GM11168 (cell line): ENCODE results near the gene WNT5A.

Experiments
- in situ Hi-C: fragments of 300-500 bp; cut with MboI; formaldehyde crosslinking; loops from one replicate; pipeline ENCODE4 v1.12.0; 2022; ENCODE audit warnings: low sequenced_read_pairs; ENCODE audit not compliant: unreplicated experiment

WNT5A gene

DNA sequence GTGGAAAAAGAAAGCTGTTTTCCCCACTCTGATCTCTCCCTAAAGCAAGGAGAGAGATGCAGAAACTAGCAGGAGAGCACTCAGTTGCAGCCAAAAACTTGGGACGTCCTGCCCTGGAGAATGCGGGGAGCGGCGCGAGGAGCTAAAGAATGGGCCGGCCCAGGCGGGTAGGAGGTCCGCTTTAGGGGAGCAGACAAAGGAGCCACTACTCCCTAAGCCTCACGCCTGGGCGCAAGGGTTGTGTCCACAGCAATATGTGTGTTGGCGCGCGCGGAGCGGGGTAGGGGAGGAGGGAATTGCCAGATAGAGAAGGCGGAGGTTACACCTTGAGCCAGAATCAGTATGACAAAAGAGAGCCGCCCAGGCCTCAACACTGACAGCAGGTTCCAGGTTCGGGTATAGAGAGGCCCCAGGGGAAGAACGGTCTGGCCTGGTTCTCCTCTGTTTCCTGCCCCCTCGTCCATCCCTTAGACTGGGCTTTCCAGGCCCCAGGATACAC lies 2.9 kb downstream of the WNT5A start:
- in situ Hi-C loops = loop anchor here (25.0 kb wide), 1 partner anchor 778 kb away; no protein-coding TSS in a partner anchor

DNA sequence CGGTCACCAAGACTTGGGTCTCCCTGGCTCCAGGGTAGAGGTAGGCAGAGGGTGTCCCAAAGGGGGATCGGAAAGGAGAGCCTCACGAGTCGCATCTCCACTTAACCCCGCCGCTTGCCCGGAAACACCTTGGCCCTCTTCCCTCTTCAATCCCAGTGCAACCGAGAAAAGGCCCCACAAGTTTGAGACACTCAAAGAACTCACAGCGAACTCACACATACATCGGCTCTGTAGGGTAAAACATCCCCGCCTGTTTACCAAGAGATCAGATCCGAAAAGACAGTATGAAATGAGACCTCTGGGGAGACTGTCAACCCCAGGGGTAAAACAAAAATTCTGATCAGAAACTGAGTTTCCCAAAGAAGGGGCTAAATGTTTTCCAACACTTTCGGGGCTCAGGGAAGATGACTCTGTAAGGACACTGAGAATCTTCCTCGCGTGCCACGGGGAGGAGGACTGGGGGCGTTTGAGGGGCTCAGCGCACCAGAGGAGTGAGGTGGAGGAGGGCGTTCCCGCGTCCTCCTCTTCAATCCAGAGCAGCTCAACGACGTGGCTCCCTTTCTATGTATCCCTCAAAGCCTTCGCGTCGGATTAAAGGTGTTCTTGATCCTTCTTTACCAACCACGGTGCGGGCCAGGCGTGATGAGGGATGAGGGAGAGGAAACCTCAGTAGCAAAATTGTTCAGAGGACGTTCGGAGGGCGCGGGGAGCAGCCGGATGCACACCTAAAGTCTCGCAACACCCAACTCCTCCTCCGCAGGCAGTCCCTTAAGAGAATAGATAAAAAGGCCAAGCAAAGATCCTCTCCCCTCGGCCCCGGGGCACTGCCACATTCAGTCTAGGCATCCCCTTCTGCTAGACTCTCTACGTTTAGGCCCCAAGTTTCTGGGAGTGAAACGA lies 3.7 kb downstream of the WNT5A start:
- in situ Hi-C loops = loop anchor here (25.0 kb wide), 1 partner anchor 779 kb away; no protein-coding TSS in a partner anchor

GRCh38 chr3:55482496-55483195 lies 4.5 kb downstream of the WNT5A start:
- in situ Hi-C loops = loop anchor here (25.0 kb wide), 1 partner anchor 780 kb away; no protein-coding TSS in a partner anchor

DNA sequence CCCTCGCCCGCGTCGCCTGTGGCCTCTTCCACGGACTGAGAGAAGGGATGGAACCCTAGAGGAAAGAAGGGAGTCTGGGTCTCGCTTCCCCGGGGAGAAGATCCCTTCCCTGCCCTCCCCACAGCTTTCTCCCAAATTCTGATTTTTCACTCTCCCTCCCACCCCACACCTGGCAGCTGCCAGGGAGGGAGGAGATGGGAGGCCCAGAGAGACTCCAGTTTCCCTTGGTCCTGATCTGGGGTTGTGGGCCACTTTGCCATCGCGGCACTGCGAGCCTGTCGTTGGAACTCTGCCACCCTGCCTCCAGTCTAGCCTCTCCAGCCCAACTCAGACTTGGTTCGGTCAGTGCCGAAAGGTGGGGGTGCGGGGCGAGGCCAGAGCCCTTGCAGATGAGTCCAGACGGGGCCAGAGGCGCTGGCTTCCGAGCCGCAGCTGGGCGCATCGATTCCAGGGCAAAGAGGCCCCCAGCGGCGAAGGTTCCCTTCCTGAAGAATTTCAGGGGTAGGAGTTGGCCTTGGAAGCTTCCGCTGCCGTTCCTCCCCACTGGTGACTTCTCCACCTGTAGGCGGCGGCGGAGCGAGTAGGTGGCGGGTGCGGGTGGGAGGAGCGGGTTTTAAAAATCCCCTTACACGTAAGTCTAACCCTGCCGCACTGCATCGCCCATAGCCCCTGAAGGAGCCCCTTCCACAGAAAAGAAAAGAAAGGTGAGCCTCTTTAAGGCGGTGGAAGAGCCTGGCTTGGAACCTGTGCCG lies 5.2 kb downstream of the WNT5A start:
- in situ Hi-C loops = loop anchor here (25.0 kb wide), 1 partner anchor 780 kb away; no protein-coding TSS in a partner anchor

DNA sequence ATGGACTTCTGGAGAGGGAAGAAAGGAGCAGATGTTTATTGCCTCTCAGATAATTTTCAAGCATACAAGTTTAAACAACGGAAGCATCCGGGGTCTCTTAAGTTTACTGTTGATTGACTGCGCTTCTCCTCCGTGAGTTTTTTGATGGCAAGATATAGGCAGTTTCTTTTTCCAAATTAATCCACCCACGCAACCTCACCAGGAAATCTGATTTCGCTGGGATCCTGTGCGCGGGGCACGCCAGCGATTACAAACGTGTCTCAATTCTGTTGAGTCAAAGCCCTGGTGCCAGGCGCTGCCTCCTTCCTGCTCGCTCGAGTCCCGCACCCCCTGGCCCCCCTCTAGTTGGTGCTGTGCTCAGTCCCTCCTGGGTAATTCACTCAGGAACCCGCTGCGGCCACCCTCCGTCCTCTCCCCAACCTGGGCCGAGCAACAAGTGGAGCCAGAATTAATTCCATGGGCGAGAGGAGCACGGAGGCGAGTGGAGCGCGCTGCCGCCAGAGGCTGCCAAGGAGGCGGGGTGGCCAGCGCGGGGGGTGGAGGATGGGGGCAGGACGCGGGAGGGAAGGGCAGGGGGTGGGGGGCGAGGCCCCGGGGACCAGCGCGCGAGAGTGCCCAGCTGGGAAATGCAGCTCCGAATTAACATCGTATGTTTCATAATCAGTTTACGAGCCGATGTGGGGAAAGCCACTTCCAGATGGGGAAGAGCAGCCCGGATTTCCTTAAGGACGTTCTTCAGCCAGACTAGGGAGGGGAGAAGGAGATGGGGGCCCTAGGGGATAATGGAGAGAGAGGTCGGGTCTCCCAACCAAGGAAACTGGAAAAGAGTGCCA lies 6.0 kb downstream of the WNT5A start:
- in situ Hi-C loops = loop anchor here (25.0 kb wide), 1 partner anchor 781 kb away; no protein-coding TSS in a partner anchor

DNA sequence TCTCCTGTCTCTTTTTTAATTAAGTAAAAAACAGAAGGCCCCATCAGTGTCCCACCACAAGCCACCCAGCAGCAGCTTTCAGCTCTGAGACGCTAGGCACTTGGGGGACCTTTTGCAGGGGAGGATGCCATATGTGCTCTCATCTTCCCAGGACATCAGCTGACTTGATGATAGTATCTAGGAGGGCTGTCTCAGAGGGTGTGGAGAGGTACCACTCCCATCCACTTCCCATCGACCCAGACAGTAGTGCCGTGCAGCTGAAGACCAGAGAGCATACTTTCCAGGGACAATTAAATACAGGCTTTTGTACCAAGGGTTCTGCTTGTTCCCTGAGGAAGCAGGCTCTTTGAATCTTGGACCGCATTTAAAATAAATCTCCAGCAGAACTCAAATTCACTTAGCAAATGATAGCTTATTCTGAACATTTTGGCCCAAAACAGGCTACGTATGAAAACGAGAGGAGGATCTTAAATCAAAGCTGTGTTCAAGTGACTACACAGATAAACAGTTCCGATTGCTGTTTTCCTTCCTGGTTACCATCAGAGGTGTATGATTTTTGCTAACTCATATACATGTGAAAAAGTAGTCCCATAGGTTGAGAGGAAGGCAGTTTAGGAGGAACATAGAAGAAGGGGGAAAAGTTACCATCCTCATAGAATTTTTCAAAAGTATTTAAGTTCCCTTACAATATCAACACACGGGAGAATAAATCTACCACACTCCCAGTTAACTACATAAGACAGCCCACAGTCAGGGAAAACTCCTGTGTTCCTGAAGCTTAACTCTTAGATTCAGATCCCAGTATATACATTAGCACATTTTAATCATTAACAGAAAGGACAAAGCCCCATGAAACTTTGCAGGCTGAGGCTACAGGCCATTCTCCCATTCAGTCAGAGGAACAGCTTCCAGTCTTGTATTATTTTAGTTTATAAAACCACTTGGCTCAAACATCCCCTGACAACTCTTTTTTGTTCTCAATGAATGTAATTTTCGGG lies 9.5 kb downstream of the WNT5A start:
- in situ Hi-C loops = loop anchor here (25.0 kb wide), 1 partner anchor 785 kb away; no protein-coding TSS in a partner anchor

DNA sequence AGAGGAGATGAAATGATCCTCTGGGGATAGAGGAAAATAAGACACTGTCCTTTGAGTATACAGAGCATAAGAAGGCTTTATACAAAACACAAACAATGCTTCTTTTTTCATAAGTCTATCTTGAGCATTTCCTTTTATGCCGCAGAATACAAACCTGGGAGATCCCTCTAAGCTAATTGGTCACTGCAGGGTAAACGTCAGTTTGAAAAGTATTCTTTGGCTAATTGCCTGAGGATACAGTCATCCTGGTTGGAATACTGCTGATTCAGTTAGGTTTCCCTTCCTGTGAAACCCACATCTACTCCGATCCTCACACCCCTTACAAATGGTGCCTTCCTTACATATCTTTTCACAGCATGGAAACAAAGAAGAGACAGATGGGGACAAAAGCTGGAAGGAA lies 10.6 kb downstream of the WNT5A start:
- in situ Hi-C loops = loop anchor here (25.0 kb wide), 1 partner anchor 786 kb away; no protein-coding TSS in a partner anchor

- in situ Hi-C loops = no loop called here
Measured at GRCh38 chr3:55474213-55474632, 12.9 kb downstream of the WNT5A start.

DNA sequence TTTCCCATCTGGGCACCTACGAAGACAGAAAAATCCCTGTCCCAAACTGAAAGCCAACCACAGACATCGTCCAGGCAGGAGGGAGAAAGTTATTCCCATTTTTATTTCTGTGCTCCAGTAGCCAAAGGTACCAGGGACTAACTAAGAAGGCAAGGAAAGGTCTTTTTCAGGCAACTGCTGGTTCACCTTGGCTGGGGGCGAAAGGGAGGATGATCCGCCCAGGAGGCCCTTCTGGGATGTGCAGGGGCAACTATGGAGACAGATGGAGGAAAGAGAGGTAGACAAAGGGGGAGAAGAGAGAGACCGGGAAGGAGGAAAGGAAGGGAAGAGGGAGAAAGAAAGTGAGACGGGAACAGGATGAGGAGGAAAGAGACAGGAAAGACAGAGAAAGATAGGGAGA lies 13.3 kb downstream of the WNT5A start:
- in situ Hi-C loops = no loop called here

- in situ Hi-C loops = no loop called here
Measured at GRCh38 chr3:55471522-55472280, 15.4 kb downstream of the WNT5A start.

DNA sequence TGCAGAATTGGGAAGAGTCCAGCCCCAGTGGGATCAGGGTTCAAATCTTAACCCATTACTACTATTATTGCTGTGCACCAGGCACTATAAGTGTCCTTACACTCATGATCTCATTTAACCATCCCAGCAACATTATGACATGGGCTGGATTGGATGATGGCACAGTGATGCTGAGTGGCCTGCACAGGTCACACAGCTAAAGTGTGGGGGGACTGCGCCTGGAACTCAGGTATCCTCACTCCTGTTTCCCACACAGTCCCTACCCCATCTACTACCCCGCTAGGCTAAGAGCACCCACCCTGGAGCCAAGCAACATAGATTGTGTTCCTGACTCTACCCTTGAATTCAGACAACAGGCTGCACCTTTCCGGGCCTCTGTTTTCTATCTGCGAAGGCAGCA lies 16.0 kb downstream of the WNT5A start:
- in situ Hi-C loops = no loop called here

DNA sequence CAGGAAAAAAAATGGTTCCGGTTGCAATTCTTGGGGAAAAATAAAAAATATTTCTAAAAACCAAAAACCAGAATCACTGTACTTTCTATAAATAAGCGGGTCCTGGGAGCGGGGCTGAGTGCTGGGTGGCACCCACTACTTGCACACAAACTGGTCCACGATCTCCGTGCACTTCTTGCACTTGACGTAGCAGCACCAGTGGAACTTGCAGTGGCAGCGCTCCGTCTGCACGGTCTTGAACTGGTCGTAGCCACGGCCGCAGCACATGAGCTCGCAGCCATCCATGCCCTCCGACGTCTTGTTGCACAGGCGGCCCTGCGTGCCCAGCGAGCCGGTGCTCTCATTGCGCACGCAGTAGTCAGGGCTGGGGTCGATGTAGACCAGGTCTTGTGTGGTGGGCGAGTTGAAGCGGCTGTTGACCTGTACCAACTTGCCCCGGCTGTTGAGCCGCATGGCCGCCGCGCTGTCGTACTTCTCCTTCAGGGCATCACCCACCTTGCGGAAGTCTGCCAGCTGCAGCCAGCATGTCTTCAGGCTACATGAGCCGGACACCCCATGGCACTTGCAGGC lies 17.1 kb downstream of the WNT5A start:
- in situ Hi-C loops = no loop called here

GRCh38 chr3:55468251-55468650 lies 18.9 kb downstream of the WNT5A start:
- in situ Hi-C loops = no loop called here

GRCh38 chr3:55467099-55467498 lies 20.0 kb downstream of the WNT5A start:
- in situ Hi-C loops = no loop called here

DNA sequence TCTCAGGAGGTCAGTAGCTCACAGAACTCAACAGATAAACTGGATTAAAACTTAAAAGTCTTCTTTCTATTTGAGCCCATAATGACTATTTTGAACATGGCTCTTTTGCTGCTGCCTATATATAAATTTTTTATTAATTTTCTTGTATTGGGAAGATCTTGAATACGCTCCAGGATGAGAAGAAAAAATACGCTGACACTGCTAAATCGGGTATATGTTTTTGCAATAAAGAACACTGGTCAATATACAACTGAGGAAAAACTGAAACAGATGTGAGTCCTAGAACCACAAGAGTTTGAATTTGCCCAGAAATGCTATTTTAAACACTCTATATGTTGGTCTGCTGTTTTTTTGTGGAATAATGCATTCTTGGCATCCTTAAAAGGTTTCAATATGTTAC lies 20.6 kb downstream of the WNT5A start:
- in situ Hi-C loops = no loop called here

DNA sequence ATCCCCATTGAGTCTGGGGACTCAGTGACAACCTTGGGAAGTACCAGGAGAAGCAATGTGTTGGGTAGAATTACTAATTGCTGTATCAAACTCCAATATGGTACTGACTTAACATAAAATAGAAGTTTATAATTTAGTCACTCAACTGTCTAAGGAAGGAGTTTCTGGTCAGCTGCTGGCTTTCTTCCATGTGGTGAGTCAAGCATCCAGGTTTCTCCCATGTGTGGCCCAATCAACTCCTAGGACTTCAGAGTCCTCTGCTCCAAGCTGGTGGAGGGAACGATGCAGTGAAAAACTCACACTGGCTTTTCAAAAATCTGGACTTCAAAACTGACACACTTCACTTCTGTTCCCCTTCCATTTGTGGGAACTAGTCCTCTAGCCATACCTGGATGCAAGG lies 25.2 kb downstream of the WNT5A start:
- in situ Hi-C loops = no loop called here

GRCh38 chr3:55459838-55460237 lies 27.3 kb downstream of the WNT5A start:
- in situ Hi-C loops = no loop called here
